Left hindlimb (tissue), 1 donor: Measurements from ENCODE around the gene SOCS7.

ENCODE experiments used
- DNase-seq: peaks from one replicate; pipeline ENCODE4 v3.0.0-alpha.2; 2018

The SOCS7 gene

GRCh38 chr17:38338535-38338934 lies 13.1 kb upstream of the SOCS7 start:
- DNase-seq: no peak

GRCh38 chr17:38339891-38340290 lies 11.8 kb upstream of the SOCS7 start:
- no peak for DNase-seq

- DNase-seq: no peak
Measured at GRCh38 chr17:38341035-38341721, 10.5 kb upstream of the SOCS7 start.

- no peak for DNase-seq
Measured at GRCh38 chr17:38342886-38343607, 8.6 kb upstream of the SOCS7 start.

GRCh38 chr17:38343608-38344419 lies 7.8 kb upstream of the SOCS7 start, which contains the start of gene GPR179:
Gene GPR179 (minus strand): TSS chr17:38343956. CDS start chr17:38343789, 167 bp downstream.
- no peak for DNase-seq

GRCh38 chr17:38344420-38344745 lies 7.3 kb upstream of the SOCS7 start:
- no peak for DNase-seq

GRCh38 chr17:38345743-38346142 lies 5.9 kb upstream of the SOCS7 start:
- DNase-seq: no peak

- DNase-seq: peak; percentile 88
Measured at GRCh38 chr17:38349097-38349730, 2.4 kb upstream of the SOCS7 start.

GRCh38 chr17:38350035-38350434 lies 1.6 kb upstream of the SOCS7 start:
- no peak for DNase-seq

GRCh38 chr17:38352245-38353085 lies 821 bp downstream of the SOCS7 start:
- no peak for DNase-seq

- DNase-seq: no peak
Measured at GRCh38 chr17:38353086-38353604, 1.5 kb downstream of the SOCS7 start.

- no peak for DNase-seq
Measured at GRCh38 chr17:38353668-38354067, 2.0 kb downstream of the SOCS7 start.

- DNase-seq: no peak
Measured at GRCh38 chr17:38354466-38354865, 2.8 kb downstream of the SOCS7 start.

- DNase-seq: no peak
Measured at GRCh38 chr17:38355251-38355650, 3.6 kb downstream of the SOCS7 start.

GRCh38 chr17:38357486-38358123 lies 6.0 kb downstream of the SOCS7 start:
- DNase-seq: peak; percentile 67

- no peak for DNase-seq
Measured at GRCh38 chr17:38358586-38359513, 7.2 kb downstream of the SOCS7 start.

GRCh38 chr17:38361694-38362465 lies 10.2 kb downstream of the SOCS7 start:
- no peak for DNase-seq

- DNase-seq: no peak
Measured at GRCh38 chr17:38363016-38363415, 11.4 kb downstream of the SOCS7 start.

- DNase-seq: no peak
Measured at GRCh38 chr17:38364741-38365140, 13.1 kb downstream of the SOCS7 start.
